Testis (tissue), 2 donors: ENCODE measurements around the gene FOXP4.

Experiments used
- POLR2A ChIP-seq: fragments of 450-650 bp; IDR thresholded peaks from one replicate; pipeline ENCODE4 v1.6.1; 2017; ENCODE audit warnings: antibody characterized with exemption, mild to moderate bottlenecking, moderate library complexity
- TF ChIP-seq, protein P1 (sequence below), 3 experiments: fragments of 450-650 bp in 2 of 3; fragments of 200-600 bp in 1 of 3; sonication (generic) in 1 of 3; IDR thresholded peaks; one replicate each; pipeline ENCODE4 v1.5.1; 2016 to 2019; ENCODE audit warnings: antibody characterized with exemption in 3 of 3, mild to moderate bottlenecking in 2 of 3, moderate library complexity in 1 of 3

GRCh38 chr6:41543087-41543486 is 3.1 kb upstream of the FOXP4 start:
- TF ChIP-seq, protein P1, sequence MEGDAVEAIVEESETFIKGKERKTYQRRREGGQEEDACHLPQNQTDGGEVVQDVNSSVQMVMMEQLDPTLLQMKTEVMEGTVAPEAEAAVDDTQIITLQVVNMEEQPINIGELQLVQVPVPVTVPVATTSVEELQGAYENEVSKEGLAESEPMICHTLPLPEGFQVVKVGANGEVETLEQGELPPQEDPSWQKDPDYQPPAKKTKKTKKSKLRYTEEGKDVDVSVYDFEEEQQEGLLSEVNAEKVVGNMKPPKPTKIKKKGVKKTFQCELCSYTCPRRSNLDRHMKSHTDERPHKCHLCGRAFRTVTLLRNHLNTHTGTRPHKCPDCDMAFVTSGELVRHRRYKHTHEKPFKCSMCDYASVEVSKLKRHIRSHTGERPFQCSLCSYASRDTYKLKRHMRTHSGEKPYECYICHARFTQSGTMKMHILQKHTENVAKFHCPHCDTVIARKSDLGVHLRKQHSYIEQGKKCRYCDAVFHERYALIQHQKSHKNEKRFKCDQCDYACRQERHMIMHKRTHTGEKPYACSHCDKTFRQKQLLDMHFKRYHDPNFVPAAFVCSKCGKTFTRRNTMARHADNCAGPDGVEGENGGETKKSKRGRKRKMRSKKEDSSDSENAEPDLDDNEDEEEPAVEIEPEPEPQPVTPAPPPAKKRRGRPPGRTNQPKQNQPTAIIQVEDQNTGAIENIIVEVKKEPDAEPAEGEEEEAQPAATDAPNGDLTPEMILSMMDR (IDR thresholded peaks at IDR 0.05) = no peak
- TF ChIP-seq POLR2A = no peak
